ENCODE measurements around the gene PRDM12. TPM values are rescaled to one million over a fixed set of nuclear protein-coding genes. Genes with fewer than 3 reads are reported as not detected.

The PRDM12 gene
- total and polyA plus RNA-seq, 11 donors: 0.14 TPM; not detected in 10

GRCh38 chr9:130687615-130688014 is 23.2 kb downstream of the PRDM12 start:
- WGBS, 4 donors: 78 to 91% (median 86%) methylated on average over 2 of the region's 2 CpGs
- H3K9me3 ChIP-seq: peaks cover 0 to 8% (median 0%) of the 10 kb centered on the region in 12 donors
- intact Hi-C loops (cut with DNase I): loop anchor here in 4 of 10 donors (10.0 kb wide), 2 partner anchors 113 to 583 kb away; partner anchors contain the start of gene FUBP3 (in 2 of the 4)
- no peak for TF ChIP-seq CTCF (IDR thresholded peaks at IDR 0.05)
- no peak for TF ChIP-seq POLR2A (IDR thresholded peaks at IDR 0.05)
- ATAC-seq (no peak), DNase-seq (no peak)
- H3K27me3 ChIP-seq: no peaks in the 10 kb centered on the region
- peaks cover 0 to 11% (median 0%) of the 10 kb centered on the region in 12 donors for H3K4me1 ChIP-seq
- H3K27ac ChIP-seq: no peak overlapping the region
- H3K4me3 ChIP-seq: no peak overlapping the region
- H3K36me3 ChIP-seq: no peaks in the 10 kb centered on the region

GRCh38 chr9:130688072-130688471 is 23.7 kb downstream of the PRDM12 start:
- peaks cover 0 to 8% (median 0%) of the 10 kb centered on the region in 12 donors for H3K9me3 ChIP-seq
- H3K27me3 ChIP-seq: no peaks in the 10 kb centered on the region
- TF ChIP-seq POLR2A (IDR thresholded peaks at IDR 0.05) (no peak), CTCF (IDR thresholded peaks at IDR 0.05) (no peak)
- 84 to 93% (median 86%) methylated on average over 5 of the region's 5 CpGs for WGBS, 4 donors
- H3K4me3 ChIP-seq: no peak overlapping the region
- ATAC-seq (no peak), DNase-seq (no peak)
- H3K4me1 ChIP-seq: peaks cover 0 to 15% (median 2%) of the 10 kb centered on the region in 12 donors
- intact Hi-C loops (cut with DNase I): loop anchor here in 4 of 10 donors (10.0 kb wide), 2 partner anchors 113 to 583 kb away; partner anchors contain the start of gene FUBP3 (in 2 of the 4)
- H3K27ac ChIP-seq: no peak overlapping the region
- no peaks in the 10 kb centered on the region for H3K36me3 ChIP-seq

- DNase-seq (no peak), ATAC-seq (no peak)
- H3K9me3 ChIP-seq: peaks cover 0 to 8% (median 0%) of the 10 kb centered on the region in 12 donors
- TF ChIP-seq POLR2A (IDR thresholded peaks at IDR 0.05) (no peak), CTCF (IDR thresholded peaks at IDR 0.05) (no peak)
- intact Hi-C loops (cut with DNase I): loop anchor here in 4 of 10 donors (10.0 kb wide), 2 partner anchors 115 to 585 kb away; partner anchors contain the start of gene FUBP3 (in 2 of the 4)
- H3K27me3 ChIP-seq: no peaks in the 10 kb centered on the region
- H3K4me3 ChIP-seq: peak overlapping the region in 7 of 12 donors; percentile 27 to 50 (median 42)
- WGBS, 4 donors: 42 to 68% (median 49%) methylated on average over 1 of the region's 1 CpG
- H3K36me3 ChIP-seq: no peaks in the 10 kb centered on the region
- H3K27ac ChIP-seq: peak overlapping the region in 4 of 12 donors; percentile 3 to 54 (median 31)
- H3K4me1 ChIP-seq: peaks cover 0 to 23% (median 10%) of the 10 kb centered on the region in 12 donors
Measured at GRCh38 chr9:130689572-130689936, 25.2 kb downstream of the PRDM12 start.

GRCh38 chr9:130689937-130690700 is 25.7 kb downstream of the PRDM12 start:
- intact Hi-C loops (cut with DNase I): loop anchor here in 4 of 10 donors (10.0 kb wide), 2 partner anchors 115 to 585 kb away; partner anchors contain the start of gene FUBP3 (in 2 of the 4)
- TF ChIP-seq POLR2A (IDR thresholded peaks at IDR 0.05): no peak
- TF ChIP-seq CTCF (IDR thresholded peaks at IDR 0.05): no peak
- H3K27me3 ChIP-seq: no peaks in the 10 kb centered on the region
- DNase-seq (peak in 4 of 5 donors; percentile 49 to 75 (median 58)), ATAC-seq (peak; percentile 13 to 45 (median 33))
- peak overlapping the region in 9 of 12 donors; percentile 23 to 50 (median 35) for H3K4me3 ChIP-seq
- WGBS, 4 donors: 65 to 73% (median 71%) methylated on average over 15 of the region's 15 CpGs
- H3K27ac ChIP-seq: peak overlapping the region in 5 of 12 donors; percentile 3 to 73 (median 53)
- peaks cover 0 to under 1% (median 0%) of the 10 kb centered on the region in 9 donors for H3K36me3 ChIP-seq
- H3K4me1 ChIP-seq: peaks cover 0 to 29% (median 15%) of the 10 kb centered on the region in 12 donors
- peaks cover 0 to 4% (median 0%) of the 10 kb centered on the region in 12 donors for H3K9me3 ChIP-seq

Measured in heart left ventricle (tissue), 16 donors.